Endometrial microvascular endothelial cells (primary cell): ENCODE measurements around the gene MBNL3. TPM values are rescaled to one million over a fixed set of nuclear protein-coding genes. Genes with fewer than 3 reads are reported as not detected.
"Not testable (repeated sequence)": the region's sequence is repeated elsewhere in the genome, so short reads cannot be mapped to it uniquely, and the experiment has no call there.

Experiments
- in situ Hi-C: cut with HindIII; loops from 2 replicates; pipeline ENCODE4 v1.10.0; 2017; ENCODE audit warnings: low sequenced_read_pairs, low pct_unique_long_range_greater_than_20kb; ENCODE audit errors: inconsistent ontology term
- total RNA-seq: library from RNA; depleted of rRNA; stranded (reverse); fragments of >200 nt; gene quantifications from one replicate; pipeline ENCODE4 v1.2.3, GENCODE V29; 2015; ENCODE audit errors: inconsistent ontology term

The MBNL3 gene
- total RNA-seq, 1 donor from 2014 or later: 2.2 TPM

DNA sequence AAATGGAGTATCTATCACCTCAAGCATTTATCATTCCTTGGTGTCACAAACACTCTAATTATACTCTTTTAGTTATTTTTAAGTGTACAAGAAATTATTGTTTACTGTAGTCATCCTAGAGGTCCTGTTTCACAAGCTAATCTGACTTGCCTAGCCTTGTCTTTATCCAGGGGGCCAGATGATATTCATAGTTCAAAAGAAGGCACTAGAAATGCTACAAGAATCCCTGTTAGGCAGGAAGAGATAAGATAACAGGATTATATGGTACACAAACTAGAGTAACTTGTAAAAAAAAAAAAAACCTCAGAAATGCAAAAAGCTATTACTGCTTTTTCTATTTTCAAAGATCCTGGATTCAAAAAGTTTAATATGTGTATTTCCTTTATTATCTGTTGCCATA lies 95.8 kb downstream of the MBNL3 start:
- in situ Hi-C loops: no loop called here

GRCh38 chrX:132390792-132391191 lies 98.0 kb downstream of the MBNL3 start:
- in situ Hi-C loops: no loop called here

GRCh38 chrX:132389480-132389879 lies 99.4 kb downstream of the MBNL3 start:
- in situ Hi-C loops: no loop called here

- in situ Hi-C loops: no loop called here
Measured at GRCh38 chrX:132388371-132388770, 100.5 kb downstream of the MBNL3 start.

- in situ Hi-C loops: no loop called here
Measured at GRCh38 chrX:132384301-132384700, 104.5 kb downstream of the MBNL3 start.

DNA sequence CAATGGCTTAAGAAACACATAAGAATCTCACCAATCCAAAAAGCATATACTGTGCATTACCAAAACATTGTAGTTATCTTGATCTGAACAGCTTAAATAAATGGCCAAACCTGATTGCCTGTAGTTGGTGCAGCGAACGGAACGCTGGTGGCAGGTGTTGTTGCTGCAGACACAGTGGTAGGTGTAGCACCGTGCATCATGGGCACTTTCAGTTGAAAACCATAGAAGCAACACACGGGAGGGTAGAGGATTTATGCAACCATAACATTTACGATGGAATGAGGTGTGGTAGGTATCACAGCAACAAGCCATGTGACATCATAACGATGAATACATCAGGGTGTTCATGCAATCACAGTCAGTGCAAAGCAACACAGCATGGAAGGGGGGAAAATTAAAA lies 106.8 kb downstream of the MBNL3 start:
- in situ Hi-C loops: no loop called here

GRCh38 chrX:132378281-132378680 lies 110.6 kb downstream of the MBNL3 start:
- in situ Hi-C loops: no loop called here

- in situ Hi-C loops: no loop called here
Measured at GRCh38 chrX:132375941-132376340, 112.9 kb downstream of the MBNL3 start.

DNA sequence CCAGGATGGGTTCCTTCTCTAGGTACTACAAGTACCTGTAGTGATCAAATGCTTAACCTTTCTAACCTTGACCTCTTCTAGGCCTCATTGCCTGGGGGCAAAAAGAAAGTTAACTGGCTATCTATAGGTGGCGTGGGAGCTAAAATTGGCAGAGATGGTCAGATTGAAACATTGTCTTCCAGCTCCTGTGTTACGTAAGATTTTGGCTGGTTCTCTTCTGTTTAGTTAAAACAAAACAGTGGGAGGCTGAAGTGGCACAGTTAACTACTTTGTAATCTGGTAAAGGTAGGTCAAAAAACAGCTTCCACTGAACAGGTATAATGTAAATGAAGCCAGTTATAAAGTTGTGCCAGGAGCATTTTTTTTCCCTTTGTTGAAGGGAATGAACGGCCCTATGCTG lies 115.2 kb downstream of the MBNL3 start:
- in situ Hi-C loops: no loop called here

- in situ Hi-C loops: no loop called here
Measured at GRCh38 chrX:132369617-132370326, 119.1 kb downstream of the MBNL3 start.

GRCh38 chrX:132367984-132368383 lies 120.9 kb downstream of the MBNL3 start:
- in situ Hi-C loops: no loop called here

GRCh38 chrX:132367314-132367713 lies 121.5 kb downstream of the MBNL3 start:
- in situ Hi-C loops: no loop called here

DNA sequence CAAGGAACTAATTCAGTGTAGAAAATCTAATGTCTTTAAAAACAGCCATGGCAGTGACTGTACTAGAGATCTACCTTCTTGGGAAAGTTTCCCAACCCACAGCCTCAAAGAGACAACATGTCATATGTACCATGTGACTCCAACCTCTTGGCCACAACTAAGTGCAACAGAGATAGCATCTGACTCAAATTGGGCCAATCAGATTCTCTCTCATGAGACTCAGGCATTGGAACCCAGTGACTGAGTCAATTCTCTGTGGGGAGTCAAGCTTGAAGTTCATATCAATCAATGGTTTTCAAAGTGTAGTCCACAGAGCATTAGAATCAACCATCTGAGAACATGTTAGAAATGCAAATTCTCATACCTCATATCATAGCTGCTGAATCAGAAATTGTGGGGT lies 123.3 kb downstream of the MBNL3 start:
- in situ Hi-C loops: no loop called here

DNA sequence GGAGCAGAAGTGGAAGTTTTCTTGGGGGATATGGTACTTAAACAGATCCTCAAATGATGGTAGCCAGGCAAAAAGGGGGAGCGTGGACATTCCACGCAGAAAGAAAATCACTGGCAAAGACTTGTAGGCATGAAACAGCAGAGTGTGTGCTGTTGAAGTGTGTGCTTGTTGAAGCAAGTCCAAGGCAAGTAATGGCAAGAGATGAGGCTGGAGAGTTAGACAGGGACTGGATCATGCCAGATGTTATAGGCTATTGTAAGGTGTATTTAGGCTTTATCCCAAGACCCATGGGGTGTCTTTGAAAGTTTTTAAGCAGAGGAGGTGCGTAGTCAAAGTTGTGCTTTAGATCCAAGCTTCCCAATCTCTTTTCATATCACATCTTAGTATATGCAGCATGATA lies 124.5 kb downstream of the MBNL3 start:
- in situ Hi-C loops: no loop called here

GRCh38 chrX:132353430-132353829 lies 135.4 kb downstream of the MBNL3 start:
- in situ Hi-C loops: no loop called here

GRCh38 chrX:132336172-132336571 lies 152.7 kb downstream of the MBNL3 start:
- in situ Hi-C loops: no loop called here

- in situ Hi-C loops: no loop called here
Measured at GRCh38 chrX:132333351-132333750, 155.5 kb downstream of the MBNL3 start.

GRCh38 chrX:132331532-132331931 lies 157.3 kb downstream of the MBNL3 start:
- in situ Hi-C loops: no loop called here

DNA sequence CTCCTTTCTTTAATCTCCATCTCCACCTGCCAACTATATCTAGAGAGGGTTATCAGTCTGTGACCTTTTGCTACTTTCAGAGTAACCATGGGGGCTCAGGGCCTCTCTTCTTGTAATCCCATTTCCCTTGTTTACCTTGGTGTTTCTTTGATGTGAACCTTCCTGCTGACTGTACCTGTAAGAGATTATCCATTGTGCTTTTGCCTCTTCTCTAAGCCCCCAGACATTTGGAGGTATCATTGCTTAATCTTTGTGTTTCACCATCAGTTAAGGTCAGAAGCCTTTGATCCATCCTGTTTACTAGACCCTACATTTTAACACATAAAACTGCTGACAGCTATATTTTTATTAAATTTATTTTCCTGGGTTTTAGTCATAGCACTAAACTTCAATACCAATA lies 157.8 kb downstream of the MBNL3 start:
- in situ Hi-C loops: no loop called here

DNA sequence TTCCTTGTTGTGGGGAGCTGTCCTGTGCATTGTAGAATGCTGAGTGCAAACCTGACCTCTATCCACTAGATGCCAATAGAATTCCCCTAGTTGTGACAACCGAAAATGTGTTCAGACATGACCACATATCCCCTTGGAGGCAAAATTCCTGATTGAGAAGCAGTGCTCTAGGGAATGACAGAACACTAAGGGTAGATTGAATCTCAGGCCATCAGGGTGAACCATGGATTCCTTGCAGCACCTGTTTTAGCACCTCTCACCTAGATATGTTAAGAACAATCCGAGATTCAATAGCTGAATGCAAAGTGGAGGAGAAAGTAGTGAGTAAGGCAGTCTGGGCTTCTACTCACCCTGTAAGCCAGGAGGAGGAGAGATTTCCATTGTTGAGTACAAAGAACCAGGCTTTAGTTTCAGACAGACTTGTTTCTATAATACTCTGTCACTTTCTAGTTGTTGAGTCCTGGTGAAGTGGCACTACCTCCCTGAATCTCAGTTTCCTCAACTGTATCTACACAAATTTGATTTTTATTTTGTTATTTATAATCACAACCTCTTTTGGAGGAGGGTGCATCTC lies 158.6 kb downstream of the MBNL3 start:
- in situ Hi-C loops: no loop called here

GRCh38 chrX:132326960-132327359 lies 161.9 kb downstream of the MBNL3 start:
- in situ Hi-C loops: not testable (repeated sequence)
